Thyroid gland (tissue), 4 donors: Measurements from ENCODE around the gene ARHGEF40. TPM values are rescaled to one million over a fixed set of nuclear protein-coding genes. Genes with fewer than 3 reads are reported as not detected.

Experiments
- DNase-seq, 2 donors: peaks; one replicate each; pipeline ENCODE4 v3.0.0-alpha.2; 2019
- H3K27ac ChIP-seq, 3 donors: fragments of 200-600 bp; sonication (generic); 1 replicate in 2 of 3; 2 replicates in 1 of 3; pipeline ENCODE4 v1.5.1; 2016 to 2019; ENCODE audit warnings: mild to moderate bottlenecking in 1 of 3, moderate library complexity in 1 of 3
- H3K27me3 ChIP-seq: fragments of 200-600 bp; sonication (generic); one replicate; pipeline ENCODE4 v1.5.1; 2019
- H3K36me3 ChIP-seq, 2 donors: fragments of 200-600 bp; sonication (generic); one replicate each; pipeline ENCODE4 v1.5.1; 2016 to 2019
- H3K4me1 ChIP-seq, 2 donors: fragments of 200-600 bp; sonication (generic); one replicate each; pipeline ENCODE4 v1.5.1; 2017 to 2019
- H3K4me3 ChIP-seq, 3 donors: fragments of 200-600 bp; sonication (generic); replicated peaks in 1 of 3; 1 replicate in 2 of 3; 2 replicates in 1 of 3; pipeline ENCODE4 v1.5.1; 2016; ENCODE audit warnings: mild to moderate bottlenecking in 1 of 3
- H3K9me3 ChIP-seq: fragments of 200-600 bp; sonication (generic); one replicate; pipeline ENCODE4 v1.5.1; 2017
- CTCF ChIP-seq, 6 experiments: fragments of 200-600 bp in 3 of 6; fragments of 450-650 bp in 3 of 6; sonication (generic) in 3 of 6; IDR thresholded peaks; one replicate each; pipeline ENCODE4 v1.5.1; 2016 to 2019; ENCODE audit warnings: antibody characterized with exemption in 6 of 6, mild to moderate bottlenecking in 2 of 6, inconsistent platforms in 1 of 6, moderate library complexity in 1 of 6
- POLR2A ChIP-seq, 2 donors: fragments of 450-650 bp; IDR thresholded peaks; one replicate each; pipeline ENCODE4 v1.6.1; 2017; ENCODE audit warnings: antibody characterized with exemption in 2 of 2, mild to moderate bottlenecking in 2 of 2, moderate library complexity in 1 of 2
- WGBS, 2 donors: methylation state at CpG; one replicate each; pipeline ENCODE4 v1.1.5; 2017; 5-methylcytosine and 5-hydroxymethylcytosine counted together
- intact Hi-C: fragments of 100-400 bp; cut with DNase I; formaldehyde crosslinking; loops from one replicate; pipeline ENCODE4 v1.15.1; 2023
- total RNA-seq, 4 donors: library from RNA; depleted of rRNA; stranded (reverse); fragments of >200 nt; gene quantifications; one replicate each; pipeline ENCODE4 v1.2.3, GENCODE V29; 2016

Gene ARHGEF40
- total RNA-seq, 4 donors from 2014 or later: 28.1 to 44.8 (median 43.4) TPM

GRCh38 chr14:21106498-21107282 is 36.6 kb downstream of the ARHGEF40 start:
- H3K9me3 ChIP-seq: no peaks in the 10 kb centered on the region
- 17 to 20% methylated on average over 11 of the region's 11 CpGs for WGBS, 2 donors
- intact Hi-C loops: no loop called here
- no peak overlapping the region for H3K4me3 ChIP-seq
- peaks cover 9 to 37% of the 10 kb centered on the region in 2 donors for H3K4me1 ChIP-seq
- H3K36me3 ChIP-seq: no peaks in the 10 kb centered on the region
- peak; percentile 88 to 90 for DNase-seq
- peak overlapping the region; percentile 51 to 62 (median 59) for H3K27ac ChIP-seq
- peak; percentile 75 to 95 (median 90) for TF ChIP-seq CTCF (IDR thresholded peaks at IDR 0.05)
- TF ChIP-seq POLR2A (IDR thresholded peaks at IDR 0.05): no peak
- H3K27me3 ChIP-seq: no peaks in the 10 kb centered on the region

- peaks cover 9 to 37% of the 10 kb centered on the region in 2 donors for H3K4me1 ChIP-seq
- 45 to 67% methylated on average over 5 of the region's 5 CpGs for WGBS, 2 donors
- intact Hi-C loops: no loop called here
- TF ChIP-seq CTCF (IDR thresholded peaks at IDR 0.05): peak in 1 of 6 experiments; percentile 8
- no peak for TF ChIP-seq POLR2A (IDR thresholded peaks at IDR 0.05)
- DNase-seq: peak; percentile 90 to 92
- H3K27me3 ChIP-seq: no peaks in the 10 kb centered on the region
- H3K27ac ChIP-seq: peak overlapping the region in 2 of 3 donors; percentile 59 to 62
- H3K9me3 ChIP-seq: no peaks in the 10 kb centered on the region
- H3K4me3 ChIP-seq: no peak overlapping the region
- no peaks in the 10 kb centered on the region for H3K36me3 ChIP-seq
These were observed 37.2 kb downstream of the ARHGEF40 start for GRCh38 chr14:21107283-21107800.

- TF ChIP-seq POLR2A (IDR thresholded peaks at IDR 0.05) (no peak), CTCF (IDR thresholded peaks at IDR 0.05) (no peak)
- Histone ChIP-seq H3K4me3 (no peak overlapping the region), H3K4me1 (peaks cover 9 to 26% of the 10 kb centered on the region in 2 donors), H3K9me3 (no peaks in the 10 kb centered on the region), H3K36me3 (no peaks in the 10 kb centered on the region), H3K27me3 (no peaks in the 10 kb centered on the region), H3K27ac (no peak overlapping the region)
- intact Hi-C loops: no loop called here
- no peak for DNase-seq
- 95 to 96% methylated on average over 4 of the region's 4 CpGs for WGBS, 2 donors
These were observed 38.7 kb downstream of the ARHGEF40 start for GRCh38 chr14:21108791-21109190.

GRCh38 chr14:21109377-21110138 is 39.5 kb downstream of the ARHGEF40 start:
- 85% methylated on average over 6 of the region's 6 CpGs for WGBS, 2 donors
- Histone ChIP-seq H3K27me3 (no peaks in the 10 kb centered on the region), H3K4me1 (peaks cover 9 to 25% of the 10 kb centered on the region in 2 donors), H3K36me3 (no peaks in the 10 kb centered on the region), H3K4me3 (no peak overlapping the region), H3K9me3 (no peaks in the 10 kb centered on the region), H3K27ac (no peak overlapping the region)
- DNase-seq: no peak
- TF ChIP-seq POLR2A (IDR thresholded peaks at IDR 0.05) (no peak), CTCF (IDR thresholded peaks at IDR 0.05) (no peak)
- intact Hi-C loops: no loop called here
